ENCODE measurements around the gene SERPIND1. TPM values are rescaled to one million over a fixed set of nuclear protein-coding genes. Genes with fewer than 3 reads are reported as not detected.
A peak's percentile ranks its signal among the peaks of the same experiment; 100 is the strongest.

SERPIND1 gene
- total RNA-seq, 1 donor from 2014 or later, result not detected

DNA sequence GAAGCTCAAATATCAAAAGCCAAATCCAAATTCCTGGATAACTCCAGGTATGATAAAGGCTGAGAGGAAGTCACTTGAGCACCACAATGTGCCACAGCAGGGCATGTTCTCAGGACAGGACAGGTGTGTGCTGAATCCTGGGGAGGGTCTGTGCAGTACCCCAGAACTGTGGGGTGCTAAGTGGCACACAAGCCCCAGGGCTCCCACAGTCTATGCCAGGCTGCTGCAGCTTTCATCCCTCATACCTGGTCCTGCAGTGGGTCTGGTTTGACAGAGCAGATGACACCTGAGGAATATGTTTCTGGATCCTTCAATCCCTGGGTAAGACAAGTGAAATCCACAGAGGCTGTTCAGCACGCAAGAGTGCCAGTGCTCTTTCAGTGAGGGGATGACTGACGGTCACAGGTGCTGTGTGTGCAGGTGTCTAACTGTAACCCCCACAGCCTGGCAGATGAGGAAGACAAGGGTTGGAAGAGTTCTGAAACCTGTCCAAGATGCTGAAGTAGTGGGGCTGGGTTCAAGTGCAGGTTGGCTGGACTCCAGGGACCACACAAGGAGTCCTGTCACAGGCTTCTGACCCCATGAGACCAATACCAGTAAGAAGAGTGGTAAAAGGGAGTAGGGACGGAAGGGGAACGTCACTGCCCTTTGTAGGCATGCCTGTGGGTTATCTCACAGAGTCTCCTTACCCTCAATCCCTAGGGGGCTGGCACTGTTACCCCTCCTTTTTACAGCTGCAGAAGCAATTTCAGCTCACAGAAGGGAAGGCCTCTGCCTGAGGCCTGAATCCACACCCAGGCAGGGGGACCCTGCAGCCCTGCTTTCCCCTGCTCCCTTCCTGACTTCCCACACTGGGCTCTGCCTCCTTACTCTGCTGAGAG, 14.1 kb downstream of the SERPIND1 start:
- H3K9me3 Mint-ChIP-seq, result no peaks in the 10 kb centered on the region
- no peaks in the 10 kb centered on the region for H3K4me1 Mint-ChIP-seq
- TF ChIP-seq, protein P1, sequence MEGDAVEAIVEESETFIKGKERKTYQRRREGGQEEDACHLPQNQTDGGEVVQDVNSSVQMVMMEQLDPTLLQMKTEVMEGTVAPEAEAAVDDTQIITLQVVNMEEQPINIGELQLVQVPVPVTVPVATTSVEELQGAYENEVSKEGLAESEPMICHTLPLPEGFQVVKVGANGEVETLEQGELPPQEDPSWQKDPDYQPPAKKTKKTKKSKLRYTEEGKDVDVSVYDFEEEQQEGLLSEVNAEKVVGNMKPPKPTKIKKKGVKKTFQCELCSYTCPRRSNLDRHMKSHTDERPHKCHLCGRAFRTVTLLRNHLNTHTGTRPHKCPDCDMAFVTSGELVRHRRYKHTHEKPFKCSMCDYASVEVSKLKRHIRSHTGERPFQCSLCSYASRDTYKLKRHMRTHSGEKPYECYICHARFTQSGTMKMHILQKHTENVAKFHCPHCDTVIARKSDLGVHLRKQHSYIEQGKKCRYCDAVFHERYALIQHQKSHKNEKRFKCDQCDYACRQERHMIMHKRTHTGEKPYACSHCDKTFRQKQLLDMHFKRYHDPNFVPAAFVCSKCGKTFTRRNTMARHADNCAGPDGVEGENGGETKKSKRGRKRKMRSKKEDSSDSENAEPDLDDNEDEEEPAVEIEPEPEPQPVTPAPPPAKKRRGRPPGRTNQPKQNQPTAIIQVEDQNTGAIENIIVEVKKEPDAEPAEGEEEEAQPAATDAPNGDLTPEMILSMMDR (IDR thresholded peaks at IDR 0.05; ENCODE audit: unreplicated experiment), result no peak
- H3K27ac Mint-ChIP-seq, result no peak overlapping the region
- H3K36me3 Mint-ChIP-seq, result peaks cover 16% of the 10 kb centered on the region
- H3K27me3 Mint-ChIP-seq (ENCODE audit: low read depth), result no peaks in the 10 kb centered on the region
- no peak overlapping the region for H3K4me3 Mint-ChIP-seq
- DNase-seq (ENCODE audit: low spot score in 2 of 2, unreplicated experiment in 2 of 2), result no peak

DNA sequence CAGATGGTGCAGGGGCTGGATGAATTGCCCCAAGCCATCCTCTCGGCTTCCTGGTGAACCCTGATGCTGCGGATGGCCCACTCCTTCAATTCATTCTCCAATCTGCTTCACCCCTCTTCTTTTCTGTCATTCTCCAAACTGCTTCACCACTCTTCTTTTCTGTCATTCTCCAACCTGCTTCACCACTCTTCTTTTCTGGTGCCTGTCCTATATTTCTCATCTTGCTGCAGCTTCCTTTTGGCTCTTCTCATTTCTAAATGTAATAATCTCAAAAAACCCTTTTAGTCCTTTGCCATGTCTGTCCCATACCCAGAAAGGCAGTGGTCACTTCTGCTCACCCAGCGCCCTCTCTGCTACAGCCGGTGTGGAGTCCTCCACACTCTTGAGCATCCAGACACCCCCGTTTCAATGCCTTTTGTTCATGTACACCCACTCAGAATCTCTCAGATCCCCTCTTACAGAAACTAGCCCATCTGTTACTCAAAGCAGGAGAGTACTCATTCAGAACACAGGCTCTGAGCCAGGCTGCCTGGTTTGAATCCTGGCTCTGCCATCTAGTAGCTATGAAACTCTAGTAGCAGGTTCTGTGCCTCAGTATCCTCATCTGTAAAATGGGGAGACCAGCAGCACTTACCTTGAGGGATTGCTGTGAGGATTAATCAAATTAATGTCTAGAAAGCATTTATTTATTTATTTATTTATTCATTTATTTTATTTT, 14.9 kb downstream of the SERPIND1 start:
- Mint-ChIP-seq H3K9me3 (no peaks in the 10 kb centered on the region), H3K27ac (no peak overlapping the region), H3K4me1 (peaks cover 2% of the 10 kb centered on the region), H3K27me3 (ENCODE audit: low read depth) (no peaks in the 10 kb centered on the region), H3K4me3 (no peak overlapping the region), H3K36me3 (peaks cover 16% of the 10 kb centered on the region)
- TF ChIP-seq, protein P1 (IDR thresholded peaks at IDR 0.05; ENCODE audit: unreplicated experiment), result no peak
- no peak for DNase-seq (ENCODE audit: low spot score in 2 of 2, unreplicated experiment in 2 of 2)

DNA sequence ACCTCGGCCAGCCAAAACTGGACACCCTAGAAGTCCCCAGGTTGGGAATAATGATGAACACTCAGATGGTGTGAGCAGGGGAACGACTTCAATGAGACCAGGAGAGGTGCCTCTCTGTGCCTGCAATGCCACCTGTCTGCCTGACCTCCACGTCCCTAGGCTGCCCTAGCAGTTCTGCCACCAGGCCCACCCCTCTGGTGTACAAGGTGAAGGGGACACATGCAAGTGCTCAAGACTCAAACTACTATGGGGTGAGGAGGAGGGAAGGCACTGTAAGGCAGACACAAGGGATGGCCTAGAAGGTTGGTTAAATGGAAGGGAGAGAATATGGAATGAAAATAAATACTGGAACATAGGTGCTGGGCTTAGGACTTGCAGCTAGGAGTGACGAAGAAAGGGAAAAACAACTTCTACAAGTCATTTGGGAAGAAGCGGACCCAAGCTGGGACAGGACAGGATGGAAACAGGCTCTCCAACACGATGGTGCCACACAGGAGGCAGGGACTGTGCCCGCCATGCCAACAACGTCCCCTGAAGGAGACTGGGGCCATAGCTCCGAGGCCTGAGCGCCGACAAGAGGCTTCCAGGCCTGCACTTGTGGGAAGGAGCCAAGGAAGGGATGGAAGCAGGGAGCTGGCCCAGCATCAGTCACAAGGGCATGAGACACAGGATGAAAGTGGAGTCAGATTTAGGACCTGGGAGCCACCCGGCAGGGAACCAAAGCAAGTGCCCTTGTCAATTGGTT, 18.5 kb downstream of the SERPIND1 start:
- H3K36me3 Mint-ChIP-seq, result peaks cover 28% of the 10 kb centered on the region
- H3K27me3 Mint-ChIP-seq (ENCODE audit: low read depth), result no peaks in the 10 kb centered on the region
- TF ChIP-seq, protein P1 (IDR thresholded peaks at IDR 0.05; ENCODE audit: unreplicated experiment), result no peak
- no peak overlapping the region for H3K4me3 Mint-ChIP-seq
- no peaks in the 10 kb centered on the region for H3K9me3 Mint-ChIP-seq
- peak overlapping the region; percentile 39 for H3K27ac Mint-ChIP-seq
- DNase-seq (ENCODE audit: low spot score in 2 of 2, unreplicated experiment in 2 of 2), result no peak
- peaks cover 2% of the 10 kb centered on the region for H3K4me1 Mint-ChIP-seq

DNA sequence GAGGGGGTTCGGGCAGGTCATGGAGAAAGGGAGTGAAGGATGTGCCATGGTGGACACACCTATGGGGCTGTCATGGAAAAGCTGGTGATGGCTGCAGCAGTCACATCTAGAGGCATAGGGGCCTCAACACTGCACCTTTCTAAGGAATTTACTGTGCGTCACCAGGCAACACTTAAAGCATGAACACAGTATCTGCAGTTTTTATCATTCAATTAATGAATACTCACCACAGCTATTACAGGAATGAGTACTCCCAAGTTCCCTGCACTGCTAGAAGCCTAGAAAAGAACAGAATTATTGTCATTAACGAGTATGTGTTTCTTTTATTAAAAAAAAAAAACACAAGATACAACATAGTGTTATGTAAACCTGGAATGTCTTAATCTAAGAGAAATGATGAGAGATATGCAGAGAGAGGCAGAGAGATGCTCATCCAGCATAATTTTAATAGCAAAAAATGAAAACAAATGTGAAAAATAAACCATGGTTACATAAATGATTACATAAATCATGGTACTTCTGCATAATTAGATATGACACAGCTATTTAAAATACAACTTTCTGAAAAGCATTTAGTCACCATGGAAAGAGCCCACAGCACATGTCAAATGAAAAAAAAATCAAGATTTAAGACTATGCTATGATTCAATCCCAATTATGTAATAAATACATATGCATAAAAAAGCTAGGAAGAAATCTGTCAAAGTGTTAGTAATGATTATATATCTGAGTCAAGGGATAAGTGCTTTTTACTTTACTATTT, 19.2 kb downstream of the SERPIND1 start:
- peaks cover 2% of the 10 kb centered on the region for H3K4me1 Mint-ChIP-seq
- H3K27ac Mint-ChIP-seq, result peak overlapping the region; percentile 39
- no peaks in the 10 kb centered on the region for H3K27me3 Mint-ChIP-seq (ENCODE audit: low read depth)
- no peaks in the 10 kb centered on the region for H3K9me3 Mint-ChIP-seq
- H3K36me3 Mint-ChIP-seq, result peaks cover 33% of the 10 kb centered on the region
- TF ChIP-seq, protein P1 (IDR thresholded peaks at IDR 0.05; ENCODE audit: unreplicated experiment), result no peak
- no peak for DNase-seq (ENCODE audit: low spot score in 2 of 2, unreplicated experiment in 2 of 2)
- H3K4me3 Mint-ChIP-seq, result no peak overlapping the region

Data from mesothelial cell of epicardium (in vitro differentiated cells).